A673 (cell line): ENCODE results near the gene PSMC2.

Experiments used
- CTCF ChIP-seq: fragments of 300-800, 200-600 bp; sonication (generic); conservative IDR thresholded peaks from 2 replicates; pipeline ENCODE4 v1.5.1; 2017; ENCODE audit warnings: low read depth, mild to moderate bottlenecking, antibody characterized with exemption, low read length, moderate library complexity, mixed read lengths
- EZH2 ChIP-seq: fragments of 200-600 bp; sonication (generic); IDR thresholded peaks from 2 replicates; pipeline ENCODE4 v1.6.1; 2017; ENCODE audit warnings: borderline replicate concordance, low read depth, mild to moderate bottlenecking, mixed read lengths, antibody characterized with exemption, low read length; ENCODE audit not compliant: poor library complexity, severe bottlenecking

- TF ChIP-seq CTCF (no peak), EZH2 (no peak)
These were observed 3.5 kb upstream of the PSMC2 start for GRCh38 chr7:103343758-103344452.
